Measurements from ENCODE around the gene SULT2B1.
"Not testable (repeated sequence)": the region's sequence is repeated elsewhere in the genome, so short reads cannot be mapped to it uniquely, and the experiment has no call there.

SULT2B1 gene

GRCh38 chr19:48569814-48570213 is 17.8 kb downstream of the SULT2B1 start:
- TF ChIP-seq TAF1 (IDR thresholded peaks at IDR 0.05; ENCODE audit: borderline replicate concordance, low read depth, low read length): no peak
- TF ChIP-seq POLR2A (IDR thresholded peaks at IDR 0.05; ENCODE audit: low read depth, low read length): no peak
- TF ChIP-seq POLR2AphosphoS5 (IDR thresholded peaks at IDR 0.05; ENCODE audit: low read depth, low read length): no peak
- DNase-seq (ENCODE audit: insufficient read length): no peak
- no peak for FAIRE-seq

- no peak for DNase-seq (ENCODE audit: insufficient read length)
- no peak for FAIRE-seq
- no peak for TF ChIP-seq POLR2AphosphoS5 (IDR thresholded peaks at IDR 0.05; ENCODE audit: low read depth, low read length)
- TF ChIP-seq POLR2A (IDR thresholded peaks at IDR 0.05; ENCODE audit: low read depth, low read length): no peak
- no peak for TF ChIP-seq TAF1 (IDR thresholded peaks at IDR 0.05; ENCODE audit: borderline replicate concordance, low read depth, low read length)
Observed at GRCh38 chr19:48571378-48572162, 19.6 kb downstream of the SULT2B1 start.

GRCh38 chr19:48573163-48573505 is 21.2 kb downstream of the SULT2B1 start:
- FAIRE-seq (no peak), DNase-seq (ENCODE audit: insufficient read length) (no peak)
- TF ChIP-seq POLR2A (IDR thresholded peaks at IDR 0.05; ENCODE audit: low read depth, low read length) (no peak), POLR2AphosphoS5 (IDR thresholded peaks at IDR 0.05; ENCODE audit: low read depth, low read length) (no peak), TAF1 (IDR thresholded peaks at IDR 0.05; ENCODE audit: borderline replicate concordance, low read depth, low read length) (no peak)

- no peak for FAIRE-seq
- TF ChIP-seq TAF1 (IDR thresholded peaks at IDR 0.05; ENCODE audit: borderline replicate concordance, low read depth, low read length) (no peak), POLR2AphosphoS5 (IDR thresholded peaks at IDR 0.05; ENCODE audit: low read depth, low read length) (no peak), POLR2A (IDR thresholded peaks at IDR 0.05; ENCODE audit: low read depth, low read length) (no peak)
- no peak for DNase-seq (ENCODE audit: insufficient read length)
Observed at GRCh38 chr19:48575931-48576622, 24.1 kb downstream of the SULT2B1 start.

- not testable (repeated sequence) for DNase-seq (ENCODE audit: insufficient read length); FAIRE-seq
Observed at GRCh38 chr19:48577908-48578307, 25.9 kb downstream of the SULT2B1 start.

GRCh38 chr19:48578891-48579290 is 26.9 kb downstream of the SULT2B1 start:
- TF ChIP-seq TAF1 (IDR thresholded peaks at IDR 0.05; ENCODE audit: borderline replicate concordance, low read depth, low read length) (no peak), POLR2AphosphoS5 (IDR thresholded peaks at IDR 0.05; ENCODE audit: low read depth, low read length) (no peak), POLR2A (IDR thresholded peaks at IDR 0.05; ENCODE audit: low read depth, low read length) (no peak)
- DNase-seq (ENCODE audit: insufficient read length): no peak
- FAIRE-seq: no peak

- FAIRE-seq (no peak), DNase-seq (ENCODE audit: insufficient read length) (no peak)
- TF ChIP-seq POLR2AphosphoS5 (IDR thresholded peaks at IDR 0.05; ENCODE audit: low read depth, low read length) (no peak), TAF1 (IDR thresholded peaks at IDR 0.05; ENCODE audit: borderline replicate concordance, low read depth, low read length) (no peak), POLR2A (IDR thresholded peaks at IDR 0.05; ENCODE audit: low read depth, low read length) (no peak)
Observed at GRCh38 chr19:48582168-48582567, 30.2 kb downstream of the SULT2B1 start.

- no peak for FAIRE-seq
Observed at GRCh38 chr19:48587387-48587786, 35.4 kb downstream of the SULT2B1 start.

GRCh38 chr19:48588670-48589401 is 36.9 kb downstream of the SULT2B1 start:
- TF ChIP-seq TAF1 (IDR thresholded peaks at IDR 0.05; ENCODE audit: borderline replicate concordance, low read depth, low read length): no peak
- peak; percentile 93 for DNase-seq (ENCODE audit: insufficient read length)
- peak; percentile 82 for FAIRE-seq

More at GRCh38 chr19:48587387-48587786, 35.4 kb downstream of the SULT2B1 start:
- TF ChIP-seq TAF1 (IDR thresholded peaks at IDR 0.05; ENCODE audit: borderline replicate concordance, low read depth, low read length): no peak
- no peak for TF ChIP-seq POLR2AphosphoS5 (IDR thresholded peaks at IDR 0.05; ENCODE audit: low read depth, low read length)
- no peak for TF ChIP-seq POLR2A (IDR thresholded peaks at IDR 0.05; ENCODE audit: low read depth, low read length)
- no peak for DNase-seq (ENCODE audit: insufficient read length)

- DNase-seq (ENCODE audit: insufficient read length) (no peak), FAIRE-seq (no peak)
- TF ChIP-seq TAF1 (IDR thresholded peaks at IDR 0.05; ENCODE audit: borderline replicate concordance, low read depth, low read length) (no peak), POLR2AphosphoS5 (IDR thresholded peaks at IDR 0.05; ENCODE audit: low read depth, low read length) (no peak), POLR2A (IDR thresholded peaks at IDR 0.05; ENCODE audit: low read depth, low read length) (no peak)
Observed at GRCh38 chr19:48591021-48591420, 39.0 kb downstream of the SULT2B1 start.

GRCh38 chr19:48595171-48595570 is 43.2 kb downstream of the SULT2B1 start:
- DNase-seq (ENCODE audit: insufficient read length) (no peak), FAIRE-seq (no peak)
- TF ChIP-seq POLR2A (IDR thresholded peaks at IDR 0.05; ENCODE audit: low read depth, low read length) (no peak), POLR2AphosphoS5 (IDR thresholded peaks at IDR 0.05; ENCODE audit: low read depth, low read length) (no peak), TAF1 (IDR thresholded peaks at IDR 0.05; ENCODE audit: borderline replicate concordance, low read depth, low read length) (no peak)

- TF ChIP-seq TAF1 (IDR thresholded peaks at IDR 0.05; ENCODE audit: borderline replicate concordance, low read depth, low read length) (no peak), POLR2AphosphoS5 (IDR thresholded peaks at IDR 0.05; ENCODE audit: low read depth, low read length) (no peak), POLR2A (IDR thresholded peaks at IDR 0.05; ENCODE audit: low read depth, low read length) (no peak)
- FAIRE-seq: no peak
- DNase-seq (ENCODE audit: insufficient read length): no peak
Observed at GRCh38 chr19:48595833-48596232, 43.9 kb downstream of the SULT2B1 start.
